ENCODE results near the gene AUTS2. TPM values are rescaled to one million over a fixed set of nuclear protein-coding genes. Genes with fewer than 3 reads are reported as not detected.

AUTS2 gene
- total RNA-seq, 1 experiment from 2014 or later = 38.5 TPM

- Histone ChIP-seq H3K27ac (ENCODE audit: low read length) (no peak overlapping the region), H2AFZ (ENCODE audit: low read length) (no peak overlapping the region), H3K9me3 (ENCODE audit: low read length) (no peaks in the 10 kb centered on the region), H3K79me2 (ENCODE audit: low read length) (no peaks in the 10 kb centered on the region), H3K4me1 (ENCODE audit: low read length) (peaks cover 28% of the 10 kb centered on the region), H3K36me3 (ENCODE audit: insufficient read depth, low read length) (no peaks in the 10 kb centered on the region), H3K9me2 (replicated peaks; ENCODE audit: insufficient read depth, low read length) (no peaks in the 10 kb centered on the region), H3K9ac (ENCODE audit: low read length) (0 out of 2 replicates have a peak overlapping the region, but pooled peaks have one; percentile 55), H3K27me3 (ENCODE audit: low read length) (no peaks in the 10 kb centered on the region), H3K4me2 (ENCODE audit: low read depth, low read length, poor library complexity, severe bottlenecking) (peak overlapping the region; percentile 99), H4K20me1 (ENCODE audit: insufficient read depth, low read depth, low read length) (peaks cover 17% of the 10 kb centered on the region; the same call in 1 of the 2 replicates), H3K4me3 (ENCODE audit: low read length) (peak overlapping the region; percentile 91; the same call in 1 of the 2 replicates)
- DNase-seq = no peak
Observed at GRCh38 chr7:69596723-69597277, 1.5 kb upstream of the AUTS2 start.

DNA sequence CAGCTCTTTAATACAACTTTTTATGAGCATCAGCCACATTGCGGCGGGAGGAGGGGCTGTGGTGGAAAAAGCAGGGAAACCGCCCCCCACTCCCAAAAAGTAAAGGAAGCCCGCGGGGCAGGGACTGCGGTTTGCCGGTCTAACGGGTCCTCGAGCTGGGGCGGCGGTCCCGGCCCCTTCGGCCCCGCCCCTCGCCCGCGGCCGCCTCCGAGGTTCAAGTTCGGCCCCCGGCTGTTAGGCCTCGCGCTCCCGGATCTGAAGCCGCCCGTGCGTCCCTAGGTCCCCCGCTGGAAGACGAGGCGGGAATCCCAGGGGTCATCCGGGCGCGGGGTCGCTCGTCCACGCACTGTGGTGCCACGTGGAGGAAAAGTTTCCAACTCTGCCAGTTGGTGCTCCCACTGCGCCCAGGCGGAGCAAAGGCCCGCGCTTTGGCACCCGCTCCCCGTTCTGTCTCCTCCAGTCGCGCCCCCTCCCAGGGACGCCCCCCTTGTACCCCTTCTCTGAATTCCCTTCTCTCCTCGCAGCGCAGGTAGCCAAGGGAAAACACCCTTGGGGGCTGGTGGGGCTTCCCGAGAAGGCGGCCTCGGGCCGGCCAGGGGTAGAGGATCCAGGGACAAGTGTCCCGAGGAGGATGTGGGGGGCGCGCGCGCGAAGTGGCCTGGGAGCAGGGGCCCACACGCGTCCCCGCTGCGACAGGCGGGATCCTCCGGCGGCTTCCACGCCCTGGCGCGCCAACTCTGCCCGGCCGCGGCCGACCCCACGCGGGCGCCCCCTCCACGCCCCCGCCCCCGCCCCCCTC is 798 bp upstream of the AUTS2 start:
- H3K9ac ChIP-seq (ENCODE audit: low read length) = peak overlapping the region; percentile 55
- peak; percentile 48 for DNase-seq
- H3K27me3 ChIP-seq (ENCODE audit: low read length) = no peaks in the 10 kb centered on the region
- H3K27ac ChIP-seq (ENCODE audit: low read length) = no peak overlapping the region
- H3K4me2 ChIP-seq (ENCODE audit: low read depth, low read length, poor library complexity, severe bottlenecking) = peak overlapping the region; percentile 99
- no peaks in the 10 kb centered on the region for H3K9me2 ChIP-seq (replicated peaks; ENCODE audit: insufficient read depth, low read length)
- H4K20me1 ChIP-seq (ENCODE audit: insufficient read depth, low read depth, low read length) = peaks cover 22% of the 10 kb centered on the region
- H3K9me3 ChIP-seq (ENCODE audit: low read length) = no peaks in the 10 kb centered on the region
- H3K79me2 ChIP-seq (ENCODE audit: low read length) = no peaks in the 10 kb centered on the region
- peak overlapping the region; percentile 61; the same call in 1 of the 2 replicates for H2AFZ ChIP-seq (ENCODE audit: low read length)
- no peaks in the 10 kb centered on the region for H3K36me3 ChIP-seq (ENCODE audit: insufficient read depth, low read length)
- peak overlapping the region; percentile 91 for H3K4me3 ChIP-seq (ENCODE audit: low read length)
- peaks cover 28% of the 10 kb centered on the region for H3K4me1 ChIP-seq (ENCODE audit: low read length)

GRCh38 chr7:69598487-69599285 is 411 bp downstream of the AUTS2 start:
- peak overlapping the region; percentile 87 for H3K9ac ChIP-seq (ENCODE audit: low read length)
- peak overlapping the region; percentile 99 for H3K4me2 ChIP-seq (ENCODE audit: low read depth, low read length, poor library complexity, severe bottlenecking)
- no peak overlapping the region for H3K27ac ChIP-seq (ENCODE audit: low read length)
- DNase-seq = peak; percentile 72
- H3K27me3 ChIP-seq (ENCODE audit: low read length) = no peaks in the 10 kb centered on the region
- H3K4me1 ChIP-seq (ENCODE audit: low read length) = peaks cover 34% of the 10 kb centered on the region
- peak overlapping the region; percentile 88 for H2AFZ ChIP-seq (ENCODE audit: low read length)
- H3K4me3 ChIP-seq (ENCODE audit: low read length) = peak overlapping the region; percentile 91
- peaks cover 34% of the 10 kb centered on the region for H4K20me1 ChIP-seq (ENCODE audit: insufficient read depth, low read depth, low read length)
- H3K79me2 ChIP-seq (ENCODE audit: low read length) = no peaks in the 10 kb centered on the region
- no peaks in the 10 kb centered on the region for H3K36me3 ChIP-seq (ENCODE audit: insufficient read depth, low read length)
- no peaks in the 10 kb centered on the region for H3K9me3 ChIP-seq (ENCODE audit: low read length)
- H3K9me2 ChIP-seq (replicated peaks; ENCODE audit: insufficient read depth, low read length) = no peaks in the 10 kb centered on the region

- Histone ChIP-seq H3K36me3 (ENCODE audit: insufficient read depth, low read length) (no peaks in the 10 kb centered on the region), H4K20me1 (ENCODE audit: insufficient read depth, low read depth, low read length) (peaks cover 42% of the 10 kb centered on the region), H3K9ac (ENCODE audit: low read length) (peak overlapping the region; percentile 87), H3K4me1 (ENCODE audit: low read length) (peaks cover 34% of the 10 kb centered on the region), H3K4me3 (ENCODE audit: low read length) (peak overlapping the region; percentile 91), H3K9me2 (replicated peaks; ENCODE audit: insufficient read depth, low read length) (no peaks in the 10 kb centered on the region), H2AFZ (ENCODE audit: low read length) (0 out of 2 replicates have a peak overlapping the region, but pooled peaks have one; percentile 63), H3K27me3 (ENCODE audit: low read length) (no peaks in the 10 kb centered on the region), H3K4me2 (ENCODE audit: low read depth, low read length, poor library complexity, severe bottlenecking) (peak overlapping the region; percentile 99), H3K9me3 (ENCODE audit: low read length) (no peaks in the 10 kb centered on the region), H3K79me2 (ENCODE audit: low read length) (no peaks in the 10 kb centered on the region), H3K27ac (ENCODE audit: low read length) (no peak overlapping the region)
- peak; percentile 56 for DNase-seq
Observed at GRCh38 chr7:69599286-69599954, 1.1 kb downstream of the AUTS2 start.

DNA sequence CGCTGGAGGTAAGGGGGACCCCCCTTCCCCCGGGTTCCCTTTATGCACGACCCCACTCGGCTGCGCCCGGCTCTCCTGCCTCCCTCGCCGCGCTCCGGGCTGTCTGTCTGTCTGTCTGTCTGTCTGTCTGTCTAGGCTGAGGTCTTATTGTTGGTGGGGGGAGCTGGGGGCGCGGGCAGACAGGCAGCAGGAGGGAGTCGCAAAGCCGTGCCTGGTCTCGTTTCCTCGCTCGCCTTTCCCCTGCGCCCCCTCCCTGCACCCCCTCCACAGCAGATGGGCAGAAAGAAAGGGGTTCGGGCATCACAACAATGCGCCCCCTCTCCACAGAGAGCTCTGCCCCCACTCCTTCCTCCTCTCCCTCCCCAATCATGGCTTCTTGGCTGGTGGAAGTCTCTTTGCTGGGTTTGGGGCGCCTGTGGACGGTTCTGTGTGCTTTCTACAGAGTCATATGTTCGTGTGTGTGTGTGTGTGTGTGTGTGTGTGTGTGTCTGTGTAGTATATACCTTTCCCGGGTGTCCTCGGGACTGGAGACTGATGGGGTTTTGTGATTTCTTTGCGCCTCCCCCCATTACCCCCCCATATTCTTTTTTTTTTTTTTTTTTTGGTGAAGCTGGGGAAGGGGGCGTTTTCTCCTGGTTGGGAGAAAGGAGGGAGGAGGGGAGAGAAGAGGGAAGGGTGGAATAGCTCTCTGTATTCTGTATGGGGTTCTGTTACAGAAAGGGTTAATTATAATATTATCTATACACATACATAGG is 1.9 kb downstream of the AUTS2 start:
- H3K27ac ChIP-seq (ENCODE audit: low read length) = no peak overlapping the region
- peaks cover 49% of the 10 kb centered on the region for H4K20me1 ChIP-seq (ENCODE audit: insufficient read depth, low read depth, low read length)
- peaks cover 34% of the 10 kb centered on the region for H3K4me1 ChIP-seq (ENCODE audit: low read length)
- peak overlapping the region; percentile 99 for H3K4me2 ChIP-seq (ENCODE audit: low read depth, low read length, poor library complexity, severe bottlenecking)
- peak; percentile 66 for DNase-seq
- peak overlapping the region; percentile 91 for H3K4me3 ChIP-seq (ENCODE audit: low read length)
- H3K79me2 ChIP-seq (ENCODE audit: low read length) = no peaks in the 10 kb centered on the region
- H3K9ac ChIP-seq (ENCODE audit: low read length) = peak overlapping the region; percentile 87
- no peaks in the 10 kb centered on the region for H3K9me3 ChIP-seq (ENCODE audit: low read length)
- no peaks in the 10 kb centered on the region for H3K27me3 ChIP-seq (ENCODE audit: low read length)
- no peaks in the 10 kb centered on the region for H3K36me3 ChIP-seq (ENCODE audit: insufficient read depth, low read length)
- H2AFZ ChIP-seq (ENCODE audit: low read length) = no peak overlapping the region
- H3K9me2 ChIP-seq (replicated peaks; ENCODE audit: insufficient read depth, low read length) = no peaks in the 10 kb centered on the region

GRCh38 chr7:69600710-69601519 is 2.6 kb downstream of the AUTS2 start:
- Histone ChIP-seq H2AFZ (ENCODE audit: low read length) (no peak overlapping the region), H3K9ac (ENCODE audit: low read length) (peak overlapping the region; percentile 87; the same call in 1 of the 2 replicates), H3K9me2 (replicated peaks; ENCODE audit: insufficient read depth, low read length) (no peaks in the 10 kb centered on the region), H3K79me2 (ENCODE audit: low read length) (no peaks in the 10 kb centered on the region), H3K4me3 (ENCODE audit: low read length) (peak overlapping the region; percentile 91), H3K4me2 (ENCODE audit: low read depth, low read length, poor library complexity, severe bottlenecking) (peak overlapping the region; percentile 99), H3K4me1 (ENCODE audit: low read length) (peaks cover 34% of the 10 kb centered on the region), H3K9me3 (ENCODE audit: low read length) (no peaks in the 10 kb centered on the region), H3K27ac (ENCODE audit: low read length) (no peak overlapping the region), H3K27me3 (ENCODE audit: low read length) (0 out of 2 replicates have a peak, but pooled peaks cover 4% of the 10 kb centered on the region), H4K20me1 (ENCODE audit: insufficient read depth, low read depth, low read length) (peaks cover 56% of the 10 kb centered on the region), H3K36me3 (ENCODE audit: insufficient read depth, low read length) (no peaks in the 10 kb centered on the region)
- DNase-seq = no peak

- Histone ChIP-seq H3K9ac (ENCODE audit: low read length) (no peak overlapping the region), H3K9me3 (ENCODE audit: low read length) (no peaks in the 10 kb centered on the region), H3K27me3 (ENCODE audit: low read length) (0 out of 2 replicates have a peak, but pooled peaks cover 4% of the 10 kb centered on the region), H3K9me2 (replicated peaks; ENCODE audit: insufficient read depth, low read length) (no peaks in the 10 kb centered on the region), H4K20me1 (ENCODE audit: insufficient read depth, low read depth, low read length) (peaks cover 59% of the 10 kb centered on the region), H3K4me1 (ENCODE audit: low read length) (peaks cover 28% of the 10 kb centered on the region), H3K36me3 (ENCODE audit: insufficient read depth, low read length) (no peaks in the 10 kb centered on the region), H3K4me2 (ENCODE audit: low read depth, low read length, poor library complexity, severe bottlenecking) (no peak overlapping the region), H3K27ac (ENCODE audit: low read length) (no peak overlapping the region), H3K4me3 (ENCODE audit: low read length) (no peak overlapping the region), H2AFZ (ENCODE audit: low read length) (no peak overlapping the region), H3K79me2 (ENCODE audit: low read length) (no peaks in the 10 kb centered on the region)
- DNase-seq = no peak
Observed at GRCh38 chr7:69602522-69602921, 4.2 kb downstream of the AUTS2 start.

All from Karpas-422 (cell line).